ENCODE measurements around the gene C3.
"Not testable (repeated sequence)": the region's sequence is repeated elsewhere in the genome, so short reads cannot be mapped to it uniquely, and the experiment has no call there.

C3 gene

DNA sequence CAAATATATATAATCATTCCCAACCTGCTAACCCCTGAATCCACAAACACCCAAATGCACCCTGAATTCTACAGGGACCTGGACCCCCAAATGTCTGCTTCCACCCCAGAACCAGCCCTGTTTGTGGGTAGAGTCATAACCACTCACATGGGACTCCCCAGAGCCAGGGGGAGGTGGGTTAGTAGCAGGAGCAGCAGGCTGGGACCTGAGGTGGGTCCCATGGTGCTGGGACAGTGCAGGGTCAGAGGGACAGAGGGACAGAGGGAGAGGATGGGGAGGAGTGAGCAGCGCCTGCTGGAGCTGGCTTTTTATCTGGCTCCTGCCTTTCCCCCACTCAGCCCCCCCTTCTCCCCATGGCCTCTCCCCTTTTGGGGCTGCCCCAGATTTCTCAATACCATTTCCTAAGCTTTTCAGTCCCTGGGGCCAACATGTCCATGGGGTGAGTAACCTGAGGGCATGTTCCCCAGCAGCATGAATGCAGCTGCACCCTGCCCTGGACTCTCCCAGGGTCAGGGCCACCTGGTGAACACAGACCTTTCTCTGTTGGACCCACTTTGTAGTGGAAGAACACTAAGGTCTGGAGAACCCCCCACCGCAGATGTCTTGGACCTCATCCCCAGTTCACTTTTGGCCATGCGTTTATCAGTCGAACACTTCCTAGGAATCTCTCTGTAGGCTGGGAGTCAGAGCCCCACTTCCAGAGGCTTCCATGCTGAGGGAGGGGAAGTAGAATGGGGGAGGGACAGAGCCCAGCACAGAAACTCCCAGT is at the start of gene C3:
Gene C3, minus strand, starts transcription at position 282 of the 769 bp plus-strand sequence. Its CDS starts 61 bp downstream, at position 221.
- DNase-seq (ENCODE audit: low read depth in 3 of 3): no peak

DNA sequence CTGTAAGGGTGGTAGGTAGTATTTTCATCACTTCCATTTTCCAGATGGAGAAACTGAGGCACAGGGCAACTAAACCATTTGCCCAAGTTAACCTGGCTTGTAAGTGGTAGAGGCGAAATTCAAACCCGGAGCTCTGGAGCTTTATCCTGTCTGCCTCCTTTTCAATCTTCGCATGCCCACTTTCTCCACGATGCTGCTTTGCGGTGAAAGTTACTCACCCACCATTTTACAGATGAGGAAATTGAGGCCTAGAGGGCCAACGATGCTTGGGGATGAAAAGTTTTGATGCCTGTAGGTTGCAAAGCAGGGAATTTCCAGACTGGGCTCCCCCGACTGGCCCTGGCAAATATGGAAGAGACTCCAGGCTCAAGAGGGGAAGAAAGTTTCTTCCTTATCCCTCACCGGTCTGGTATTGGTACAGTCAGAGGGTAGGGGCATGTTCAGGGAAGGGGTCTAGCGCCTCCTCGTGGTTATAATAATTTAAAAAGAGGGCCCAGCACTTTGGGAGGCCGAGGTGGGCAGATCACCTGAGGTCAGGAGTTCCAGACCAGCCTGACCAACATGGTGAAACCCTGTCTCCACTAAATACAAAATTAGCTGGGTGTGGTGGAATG is 48.7 kb upstream of the C3 start:
- DNase-seq (ENCODE audit: low read depth in 3 of 3): no peak

GRCh38 chr19:6768236-6768785 is 47.9 kb upstream of the C3 start:
- no peak for DNase-seq (ENCODE audit: low read depth in 3 of 3)

DNA sequence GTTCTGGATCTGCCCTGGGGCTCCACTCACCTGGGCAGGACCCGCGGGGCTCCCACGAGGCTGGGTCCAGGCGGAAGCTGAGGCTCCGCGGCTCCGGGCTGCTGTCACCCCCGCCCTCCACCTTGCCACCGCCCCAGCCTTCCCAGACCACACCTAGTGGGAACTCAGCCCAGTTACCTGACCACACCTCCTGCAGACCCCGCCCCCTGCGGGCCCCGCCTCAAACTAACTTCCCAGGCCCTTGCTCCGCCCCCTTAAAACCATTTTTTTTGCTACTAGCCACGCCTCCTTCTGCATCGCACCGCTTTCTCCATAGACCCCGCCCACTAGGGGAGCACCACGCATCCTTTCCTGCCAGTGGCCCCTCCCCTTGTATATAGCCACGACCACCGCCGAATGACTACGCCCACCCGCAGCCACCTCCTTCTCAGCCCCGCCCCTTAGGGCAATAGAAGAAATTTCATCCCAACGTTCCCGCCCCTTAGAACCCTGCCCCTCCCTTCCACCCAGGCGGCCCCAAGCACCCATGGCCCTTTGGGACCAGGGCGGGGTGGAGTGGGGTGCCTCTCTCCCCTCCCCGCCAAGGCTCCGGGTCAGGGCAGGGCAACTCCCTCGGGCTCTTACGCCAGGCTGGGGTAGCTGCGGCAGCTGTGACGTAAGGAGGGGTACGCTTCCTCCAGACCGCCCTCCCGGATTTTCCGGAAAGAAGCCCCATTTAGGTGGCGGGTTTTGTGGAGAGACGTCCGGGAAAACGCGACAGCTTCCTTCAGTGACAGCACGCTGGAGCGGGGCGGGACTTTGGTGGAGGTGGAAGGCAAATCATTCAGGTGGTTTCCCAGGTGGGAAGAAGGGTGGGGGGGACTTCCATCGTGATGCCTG is 47.1 kb upstream of the C3 start, which contains the start of gene SH2D3A:
Gene SH2D3A, minus strand, starts transcription at position 79 of the 879 bp plus-strand sequence. CDS start 3,687 bp downstream, outside the sequence.
- DNase-seq (ENCODE audit: low read depth in 3 of 3): peak; percentile 86 to 94 (median 90)

DNA sequence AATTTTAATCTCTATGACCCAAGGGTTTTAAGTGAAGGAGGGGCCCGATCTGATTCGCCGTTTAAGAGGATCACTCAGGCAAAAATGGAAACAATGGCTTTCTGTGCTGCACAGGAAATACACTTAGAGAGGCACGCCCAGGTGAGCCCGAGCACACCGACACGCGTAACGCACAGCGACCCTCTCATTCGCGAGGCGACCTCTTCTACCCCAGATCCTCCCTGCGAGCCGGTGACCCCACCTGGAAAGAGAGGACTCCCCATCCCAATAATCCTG is 46.6 kb upstream of the C3 start:
- peak in 1 of 3 experiments; percentile 24 for DNase-seq (ENCODE audit: low read depth in 3 of 3)

GRCh38 chr19:6766357-6767080 is 46.1 kb upstream of the C3 start:
- no peak for DNase-seq (ENCODE audit: low read depth in 3 of 3)

DNA sequence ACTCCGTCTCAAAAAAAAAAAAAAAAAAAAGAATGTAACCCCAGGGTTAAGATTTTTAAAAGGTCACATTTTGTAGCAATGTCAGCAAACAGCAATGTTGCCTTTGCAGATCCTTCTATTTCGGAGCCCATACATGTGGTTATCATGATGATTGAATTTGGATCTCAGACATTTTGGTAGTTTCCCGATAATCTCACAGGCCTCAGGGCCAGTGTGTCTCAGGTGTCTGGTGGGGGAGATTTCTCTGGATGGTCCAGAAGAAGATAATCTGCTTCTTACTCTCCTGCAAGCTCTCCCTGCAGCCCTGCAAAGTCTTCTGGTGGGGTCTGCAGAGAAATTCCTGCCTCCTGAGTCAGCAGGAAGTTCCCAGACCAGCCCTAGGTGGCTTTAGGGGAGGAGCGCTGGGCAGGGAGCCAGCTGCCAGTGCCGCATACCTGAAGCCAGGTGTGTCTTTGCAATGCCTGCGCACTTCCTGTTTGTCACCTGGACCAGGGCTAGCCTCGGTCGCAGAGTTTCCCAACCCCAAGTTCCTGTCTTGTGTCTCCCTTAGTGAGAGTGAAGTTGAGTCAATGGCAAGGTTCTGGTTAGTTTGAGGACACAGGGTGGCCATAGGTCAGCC is 45.4 kb upstream of the C3 start:
- no peak for DNase-seq (ENCODE audit: low read depth in 3 of 3)

GRCh38 chr19:6762253-6762797 is 41.9 kb upstream of the C3 start:
- DNase-seq (ENCODE audit: low read depth in 3 of 3): not testable (repeated sequence)

- DNase-seq (ENCODE audit: low read depth in 3 of 3): no peak
Measured at GRCh38 chr19:6761053-6761676, 40.7 kb upstream of the C3 start.

GRCh38 chr19:6760606-6761005 is 40.2 kb upstream of the C3 start:
- DNase-seq (ENCODE audit: low read depth in 3 of 3): no peak

GRCh38 chr19:6754653-6755463 is 34.4 kb upstream of the C3 start:
- no peak for DNase-seq (ENCODE audit: low read depth in 3 of 3)

DNA sequence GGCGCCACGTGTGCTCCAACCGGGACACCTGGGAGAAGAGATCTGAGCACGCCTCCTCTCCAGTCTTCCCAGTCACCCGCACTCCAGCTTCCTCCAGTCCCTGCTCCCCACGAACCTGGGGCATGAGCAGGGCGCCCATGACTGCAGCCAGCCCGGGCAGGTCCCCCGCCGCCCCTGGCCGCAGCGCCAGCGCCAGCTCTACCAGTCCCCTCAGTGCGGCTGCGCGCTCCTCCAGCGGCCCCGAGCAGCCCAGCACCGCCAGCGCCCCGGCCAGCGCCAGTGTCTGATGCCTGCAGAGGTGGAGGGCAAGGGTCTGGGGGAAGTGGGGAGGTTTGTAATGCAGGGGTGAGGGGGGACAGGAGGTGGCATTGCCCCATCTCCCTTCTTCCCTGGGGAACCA is 33.7 kb upstream of the C3 start:
- DNase-seq (ENCODE audit: low read depth in 3 of 3): no peak

DNA sequence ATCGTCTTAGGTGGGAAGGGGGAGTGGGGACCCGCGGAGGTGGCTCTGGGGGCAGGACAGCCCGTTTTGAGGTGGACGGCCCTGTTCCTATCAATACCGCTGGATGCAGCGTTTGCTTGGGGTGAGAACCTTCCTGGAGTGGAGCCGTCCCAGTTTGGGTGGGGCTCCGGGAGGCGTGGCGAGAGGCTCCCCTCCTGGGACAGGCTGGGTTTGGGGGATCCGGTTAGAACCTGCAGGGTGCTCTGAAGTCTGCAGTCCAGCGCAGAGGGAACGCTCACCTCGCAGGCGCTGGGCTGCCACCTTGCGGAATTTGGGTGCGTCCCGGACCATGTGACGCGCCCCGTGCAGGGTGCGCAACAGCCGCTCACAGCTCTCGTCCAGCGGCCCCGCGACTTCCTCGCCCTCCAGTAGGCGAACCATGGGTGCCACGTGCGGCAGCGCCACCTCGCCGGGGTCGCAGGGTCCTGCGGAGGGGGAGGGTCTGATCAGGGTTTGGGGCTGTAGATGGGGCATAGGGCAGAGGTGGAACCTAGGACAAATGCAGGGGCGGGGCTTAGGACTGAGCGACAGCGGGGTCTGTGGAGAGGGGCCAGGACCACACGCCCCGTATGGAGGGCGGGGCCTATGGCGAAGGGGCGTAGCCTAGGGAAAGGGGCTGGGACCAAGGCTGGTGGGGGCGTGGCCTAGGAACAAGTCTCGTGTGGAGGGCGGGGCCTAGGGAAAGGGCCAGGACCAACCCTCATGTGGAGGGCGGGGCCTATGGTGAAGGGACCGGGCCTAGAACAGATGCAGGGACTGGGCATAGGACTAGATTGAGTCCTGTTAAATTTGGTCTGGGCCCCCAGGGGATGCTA is 33.0 kb upstream of the C3 start:
- DNase-seq (ENCODE audit: low read depth in 3 of 3): peak; percentile 72 to 86 (median 74)

DNA sequence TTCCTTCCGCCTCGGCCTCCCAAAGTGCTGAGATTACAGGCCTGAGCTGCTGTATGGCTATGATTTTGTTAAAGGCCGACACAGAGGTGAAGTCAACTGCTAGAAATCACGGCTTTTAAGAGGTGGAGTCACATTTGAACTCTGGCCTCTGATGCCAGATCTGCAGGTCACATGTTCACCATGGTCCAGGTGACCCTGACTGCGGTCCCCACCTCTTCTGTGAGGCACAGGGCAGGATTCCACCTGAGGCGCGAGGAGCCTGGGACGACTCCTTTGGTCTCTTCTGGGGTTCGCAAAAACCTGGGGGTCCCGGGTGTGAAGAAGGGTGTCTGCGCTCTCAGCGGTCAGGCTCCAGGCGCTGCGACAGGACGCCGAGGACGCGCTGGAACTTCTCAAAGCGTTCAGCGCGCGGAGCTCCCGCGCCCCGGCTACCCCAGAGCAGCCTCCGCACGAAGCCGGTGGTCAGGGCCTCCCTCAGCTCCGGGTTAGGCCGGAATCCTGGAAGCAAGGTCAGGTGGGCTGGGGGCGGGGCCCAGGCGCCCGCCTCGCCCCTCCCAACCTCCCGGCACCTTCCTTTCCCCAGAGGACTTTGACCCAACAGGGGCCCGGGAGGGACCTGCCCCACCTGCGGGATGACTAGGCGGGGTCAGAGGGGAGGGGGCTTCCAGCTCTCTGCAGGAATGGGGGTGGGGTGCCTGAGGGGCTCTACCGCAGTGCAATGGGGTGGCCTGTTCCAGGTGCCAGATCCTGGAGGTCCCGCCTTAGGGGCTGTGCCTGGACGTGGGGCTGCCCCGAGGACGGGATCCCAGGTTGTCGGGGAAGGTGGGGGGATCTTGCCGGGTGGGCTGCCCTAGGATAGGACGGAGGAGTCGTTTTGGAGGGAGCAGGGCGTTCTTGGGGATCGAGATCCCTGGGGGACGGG is 32.1 kb upstream of the C3 start:
- DNase-seq (ENCODE audit: low read depth in 3 of 3): no peak

DNA sequence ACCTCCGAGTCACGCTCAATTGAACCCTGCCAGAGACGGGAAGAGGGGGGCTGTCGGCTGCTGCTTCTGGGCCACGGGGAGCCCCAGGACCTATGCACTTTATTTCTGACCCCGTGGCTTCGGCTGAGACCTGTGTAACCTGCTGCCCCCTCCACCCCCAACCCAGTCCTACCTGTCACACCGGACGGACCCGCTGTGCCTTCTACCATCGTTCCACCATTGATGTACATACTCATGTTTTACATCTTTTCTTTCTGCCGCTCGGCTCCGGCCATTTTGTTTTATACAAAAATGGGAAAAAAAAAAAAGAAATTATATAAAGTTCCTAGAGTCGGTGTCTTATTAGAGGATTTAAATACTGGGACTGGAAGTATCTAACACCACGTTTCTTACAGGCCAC is 30.7 kb upstream of the C3 start:
- DNase-seq (ENCODE audit: low read depth in 3 of 3): no peak

GRCh38 chr19:6750062-6750461 is 29.6 kb upstream of the C3 start:
- no peak for DNase-seq (ENCODE audit: low read depth in 3 of 3)

- not testable (repeated sequence) for DNase-seq (ENCODE audit: low read depth in 3 of 3)
Measured at GRCh38 chr19:6748543-6748942, 28.1 kb upstream of the C3 start.

Measured in stimulated activated CD4-positive, alpha-beta T cell treated with anti-CD3 and anti-CD28 coated beads, TNF-alpha, amount 100 ng/mL, for 24 hours (primary cell).